GM18520 (cell line): Measurements from ENCODE around the gene KDM1A.

Source experiments
- ATAC-seq: cut with Tn5 transposase; IDR thresholded peaks from one replicate; pipeline ENCODE4 v1.9.1; 2021; ENCODE audit not compliant: unreplicated experiment

KDM1A gene

GRCh38 chr1:23103001-23103889 is 84.0 kb downstream of the KDM1A start:
- no peak for ATAC-seq

DNA sequence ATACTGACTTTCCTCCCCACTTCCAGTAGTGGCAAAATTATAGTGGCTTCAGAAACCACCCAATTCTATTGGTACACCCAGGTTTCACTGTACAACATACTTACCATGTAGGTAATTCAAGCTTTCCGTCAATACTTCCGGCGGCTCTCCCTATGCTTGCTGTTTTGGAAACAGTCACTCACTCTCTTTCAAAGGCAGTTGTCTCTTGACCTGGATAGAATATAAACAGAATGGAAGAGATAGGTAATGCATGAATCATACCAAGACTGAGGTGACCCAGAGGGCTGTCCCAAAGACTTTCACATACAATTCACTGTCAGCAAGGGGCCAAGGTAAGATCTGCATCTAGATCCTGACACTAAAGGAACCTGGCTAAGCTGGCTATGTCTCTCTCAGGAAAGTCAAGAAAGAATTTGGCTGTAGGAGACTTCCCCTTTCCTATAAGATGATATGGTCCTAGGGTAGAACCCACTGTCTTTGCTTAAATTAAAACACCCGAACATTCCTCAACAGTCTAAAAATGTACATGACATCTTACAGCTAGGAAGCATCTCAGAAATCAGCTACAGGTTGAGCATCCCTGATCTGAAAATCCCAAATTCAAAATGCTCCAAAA is 89.8 kb downstream of the KDM1A start:
- ATAC-seq = no peak

DNA sequence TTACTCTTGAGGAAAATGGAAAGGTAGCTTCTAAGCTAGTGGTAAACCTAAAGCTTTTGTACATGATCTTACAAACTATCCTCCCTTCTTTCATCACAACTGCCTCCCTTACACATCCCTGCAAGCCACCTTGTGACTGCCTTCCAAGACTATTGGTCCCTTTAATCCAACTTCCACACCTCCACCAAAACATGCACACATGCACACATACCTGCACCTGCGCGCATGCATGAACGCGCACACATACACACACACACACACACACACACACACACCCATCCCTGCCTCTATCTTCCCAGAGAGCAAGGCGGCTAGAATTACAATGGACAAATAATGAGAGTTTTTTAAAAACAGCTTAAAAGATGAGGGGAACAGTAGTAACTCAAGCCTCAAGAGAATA is 91.1 kb downstream of the KDM1A start:
- no peak for ATAC-seq

DNA sequence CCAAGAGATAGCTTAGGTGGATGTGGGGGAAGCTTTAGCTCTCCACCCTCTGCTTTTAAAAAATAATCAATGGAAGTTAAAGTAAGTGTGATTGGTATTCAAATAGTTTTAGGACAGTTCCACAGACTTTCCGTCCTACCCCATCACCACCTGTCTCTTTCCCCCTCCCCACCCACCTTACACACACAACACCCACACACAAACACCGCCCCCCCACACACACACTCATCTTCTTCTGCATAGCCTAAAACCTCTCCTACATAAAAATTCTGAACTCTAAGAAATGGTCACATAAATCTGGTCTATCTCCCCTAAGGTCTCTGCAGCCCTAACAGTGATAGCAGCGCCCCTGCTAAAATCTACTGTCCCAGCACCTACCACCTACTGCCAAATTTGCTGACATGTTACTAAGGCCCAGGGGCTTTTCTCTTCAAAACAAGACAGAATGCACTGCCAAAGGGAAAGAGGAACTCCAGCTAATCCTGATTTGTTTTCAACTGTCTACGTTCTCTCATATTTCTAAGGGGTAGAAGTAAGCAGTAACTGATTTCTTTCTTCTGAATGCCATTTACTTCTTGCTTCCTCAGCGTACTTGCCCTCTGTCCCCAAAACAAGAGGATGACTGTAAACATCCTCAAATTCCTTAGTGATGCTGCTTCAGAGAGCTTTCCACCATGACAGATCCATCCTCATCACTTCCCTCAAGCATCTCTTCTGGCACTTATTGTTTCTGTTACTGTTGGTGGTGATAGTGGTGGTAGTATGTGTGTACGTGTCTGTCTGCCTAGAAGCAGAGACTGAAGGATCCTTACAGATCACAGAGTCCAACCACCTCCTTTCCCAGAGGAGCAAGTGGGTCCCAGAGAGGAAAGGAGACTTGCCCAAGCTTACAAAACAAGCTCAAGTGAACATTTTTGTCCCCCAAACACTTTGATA is 92.6 kb downstream of the KDM1A start:
- ATAC-seq = no peak

DNA sequence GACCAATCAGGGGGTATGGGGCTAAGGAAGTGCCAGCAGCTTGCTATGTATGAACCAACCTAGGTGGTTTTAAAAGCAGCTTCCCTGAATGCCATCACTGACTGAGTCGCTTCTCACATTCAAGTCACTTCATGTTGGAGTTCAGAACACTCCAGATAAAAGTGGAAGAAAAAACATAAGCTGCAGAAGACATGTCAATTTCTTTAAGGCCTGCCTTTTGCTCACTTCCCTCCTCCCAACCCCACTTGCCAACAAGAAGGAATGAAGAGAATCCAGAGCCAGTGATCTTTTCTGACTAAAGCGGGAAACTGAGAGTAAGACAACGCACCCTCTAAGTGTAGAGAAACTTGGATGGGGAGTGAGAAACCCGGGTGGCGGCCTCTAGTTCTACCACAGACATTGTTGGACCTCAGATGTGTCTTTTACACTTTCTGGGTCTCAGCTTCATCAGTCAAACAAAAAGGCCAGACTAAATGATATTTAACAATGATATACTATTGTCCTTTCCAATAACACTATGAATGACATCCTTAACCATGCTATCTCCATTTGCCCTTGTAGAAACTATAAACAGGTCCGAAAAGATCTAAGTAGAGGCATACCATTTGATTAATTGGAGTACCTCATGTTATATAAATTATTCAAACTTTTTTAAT is 95.3 kb downstream of the KDM1A start:
- no peak for ATAC-seq

DNA sequence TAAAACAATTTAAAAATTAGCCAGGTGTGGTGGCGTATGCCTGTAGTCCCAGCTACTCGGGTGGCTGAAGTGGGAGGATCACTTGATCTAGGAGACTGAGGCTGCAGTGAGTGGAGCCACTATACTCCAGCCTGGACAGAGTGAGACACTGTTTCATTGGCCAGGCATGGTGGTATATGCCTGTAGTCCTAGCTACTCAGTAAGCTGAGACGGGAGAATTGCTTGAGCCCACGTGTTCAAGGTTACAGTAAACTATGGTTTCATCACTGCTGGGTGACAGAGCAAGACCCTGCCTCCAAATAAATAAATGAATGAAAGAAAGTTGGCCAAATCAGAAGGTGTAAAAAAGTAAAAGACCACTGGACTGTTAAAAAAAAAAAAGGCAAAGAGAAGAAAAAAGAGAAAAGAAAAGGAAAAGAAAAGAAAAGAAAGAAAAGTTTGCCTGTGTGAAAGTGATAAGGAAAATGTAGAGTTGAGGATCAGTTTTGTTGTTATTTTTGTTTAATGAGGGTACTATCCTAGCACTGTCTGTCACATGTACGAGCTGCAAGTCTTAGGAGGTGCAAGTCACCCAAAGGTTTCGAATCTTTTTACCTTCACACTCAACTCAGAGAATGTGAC is 97.1 kb downstream of the KDM1A start:
- no peak for ATAC-seq

DNA sequence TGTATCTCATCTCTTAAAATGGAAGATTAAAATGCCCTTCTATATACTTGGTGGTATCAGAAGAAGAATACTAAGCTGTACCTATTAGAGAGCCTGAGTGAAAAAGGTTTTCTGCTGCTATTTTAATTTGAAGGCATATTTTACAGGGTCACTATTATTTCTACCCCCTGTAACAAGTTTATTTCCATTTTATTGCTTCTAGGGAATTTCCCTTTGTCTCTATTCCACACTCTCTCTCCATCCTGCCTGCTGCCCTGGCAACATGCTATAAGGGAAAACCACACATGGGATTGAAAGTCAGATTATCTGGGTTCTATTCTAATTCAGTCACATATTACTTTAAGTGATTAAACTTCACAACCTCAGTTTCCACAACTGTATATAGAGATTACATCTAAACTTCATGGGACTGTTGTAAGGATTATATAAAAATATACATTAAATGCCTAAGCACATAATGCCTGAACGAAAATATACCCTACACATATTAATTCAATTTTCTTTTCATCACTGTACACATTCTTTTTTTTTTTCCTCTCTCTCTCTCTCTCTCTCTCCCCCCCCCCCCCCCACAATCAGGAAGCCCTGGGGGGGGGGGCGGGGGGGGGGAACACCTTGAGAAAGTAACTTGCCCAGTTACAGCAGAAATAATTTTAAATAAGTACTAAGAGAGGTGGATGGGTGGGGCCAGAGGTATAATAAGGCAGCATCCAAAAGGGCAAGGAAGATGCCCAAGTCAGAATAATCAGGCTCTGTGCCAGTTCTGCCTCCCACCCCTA is 97.8 kb downstream of the KDM1A start:
- no peak for ATAC-seq

GRCh38 chr1:23118407-23118806 is 99.1 kb downstream of the KDM1A start:
- ATAC-seq = no peak

GRCh38 chr1:23118957-23119792 is 99.9 kb downstream of the KDM1A start:
- ATAC-seq = no peak

- ATAC-seq = no peak
These were observed 101.1 kb downstream of the KDM1A start for GRCh38 chr1:23120383-23120782.

DNA sequence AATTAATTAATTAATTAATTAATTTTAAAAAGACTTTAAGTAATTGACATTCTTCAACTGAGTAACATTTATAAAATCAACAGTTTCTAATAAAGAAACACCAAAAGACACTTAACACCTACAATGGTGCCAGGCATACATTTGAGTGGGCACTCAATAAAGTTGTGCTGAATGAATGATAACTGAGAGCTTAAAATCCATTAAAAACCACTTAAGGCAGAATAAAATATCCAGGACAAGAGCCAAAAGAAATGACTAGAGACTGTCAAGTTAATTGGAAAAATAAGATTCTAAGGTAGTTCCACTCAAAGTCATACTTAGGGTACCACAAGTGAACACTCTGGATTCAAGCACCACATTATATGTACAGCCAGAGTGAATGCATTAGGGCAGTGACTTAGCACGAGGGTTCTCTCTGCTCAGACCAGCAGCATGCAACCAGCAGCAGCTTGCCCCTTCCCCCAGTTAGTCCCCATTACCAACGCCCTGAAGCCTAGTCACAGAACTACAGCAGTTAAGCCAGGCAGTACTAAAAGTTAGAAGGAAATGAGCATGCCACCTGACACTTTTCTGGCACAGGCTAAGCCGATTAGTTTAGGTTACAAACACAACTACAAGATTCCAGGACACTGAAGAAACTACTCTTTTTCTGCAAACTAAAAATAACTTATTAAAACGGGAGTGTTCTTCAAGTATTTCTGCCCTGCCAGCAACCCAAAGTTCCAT is 102.9 kb downstream of the KDM1A start:
- no peak for ATAC-seq

DNA sequence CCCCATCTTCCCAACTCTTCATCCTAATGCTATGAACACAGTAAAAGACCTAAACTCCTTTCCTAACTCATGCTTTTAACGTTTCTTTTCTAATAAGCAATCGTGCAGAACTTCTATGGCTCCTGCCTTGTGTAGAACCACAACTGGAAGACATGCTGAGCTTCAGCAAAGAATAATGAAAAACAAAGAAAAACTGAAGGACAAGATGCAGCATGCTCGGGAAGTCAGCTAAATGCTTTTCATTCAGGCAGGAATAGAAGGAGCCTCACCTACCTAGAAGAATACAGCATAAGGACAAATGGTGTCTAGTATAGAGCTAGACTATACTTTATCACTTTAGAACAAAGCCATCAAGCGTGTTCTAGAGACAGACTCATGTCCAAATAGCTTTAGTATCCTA is 103.5 kb downstream of the KDM1A start:
- ATAC-seq = no peak

GRCh38 chr1:23123528-23123927 is 104.3 kb downstream of the KDM1A start:
- no peak for ATAC-seq

DNA sequence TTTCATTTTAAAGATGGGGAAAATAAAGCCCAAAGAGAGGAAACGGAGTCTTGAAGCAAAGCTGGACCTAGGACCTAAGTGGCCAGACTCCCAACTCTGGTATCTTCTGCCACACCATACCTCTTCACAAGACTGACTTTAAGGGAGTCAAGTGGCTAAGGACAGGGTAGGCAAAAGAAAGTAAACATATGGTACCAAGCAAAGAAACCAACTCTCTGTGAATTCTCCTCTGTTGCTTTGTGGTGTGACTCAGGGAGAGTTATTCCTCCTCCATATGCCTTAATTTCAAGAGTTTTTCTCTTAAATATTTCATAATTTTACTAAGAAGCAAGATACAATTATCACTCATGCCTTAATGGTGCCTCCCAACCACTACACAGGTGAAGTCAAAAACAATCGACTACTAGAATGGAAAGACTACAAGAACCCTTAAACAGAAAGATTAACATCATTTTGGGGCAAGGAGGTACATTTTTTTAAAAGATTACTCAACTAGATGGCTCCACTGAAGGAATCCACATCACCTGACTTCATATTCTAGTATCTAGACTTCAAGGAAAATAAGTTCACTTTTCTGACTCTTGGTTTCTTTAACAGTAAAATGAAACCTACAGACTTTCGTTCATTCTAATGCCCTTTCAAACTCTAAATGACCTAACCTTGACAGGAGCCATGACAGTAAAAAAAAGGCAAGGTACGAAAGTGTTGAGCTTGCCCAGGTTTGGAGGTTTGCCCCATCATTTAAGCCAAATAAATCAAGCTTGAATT is 105.2 kb downstream of the KDM1A start:
- ATAC-seq = no peak

DNA sequence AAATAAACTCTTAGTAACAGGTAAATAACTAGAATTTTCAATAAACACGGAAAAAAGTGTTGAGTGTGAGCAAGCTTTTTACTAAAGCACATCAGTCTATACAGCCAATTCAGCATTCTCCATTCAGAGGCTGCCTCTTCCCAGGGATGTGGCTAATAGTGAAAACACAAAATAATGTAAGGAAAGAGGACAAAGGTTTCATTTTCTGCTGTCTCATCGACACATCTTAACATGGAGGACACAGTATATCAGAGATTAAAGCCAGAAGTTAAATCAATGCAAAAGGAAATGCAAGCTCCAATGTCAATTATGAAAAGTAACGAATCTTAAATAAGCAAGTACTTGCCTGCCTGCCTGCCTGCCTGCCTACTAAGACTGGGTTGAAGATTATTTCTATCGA is 106.2 kb downstream of the KDM1A start:
- ATAC-seq = no peak

DNA sequence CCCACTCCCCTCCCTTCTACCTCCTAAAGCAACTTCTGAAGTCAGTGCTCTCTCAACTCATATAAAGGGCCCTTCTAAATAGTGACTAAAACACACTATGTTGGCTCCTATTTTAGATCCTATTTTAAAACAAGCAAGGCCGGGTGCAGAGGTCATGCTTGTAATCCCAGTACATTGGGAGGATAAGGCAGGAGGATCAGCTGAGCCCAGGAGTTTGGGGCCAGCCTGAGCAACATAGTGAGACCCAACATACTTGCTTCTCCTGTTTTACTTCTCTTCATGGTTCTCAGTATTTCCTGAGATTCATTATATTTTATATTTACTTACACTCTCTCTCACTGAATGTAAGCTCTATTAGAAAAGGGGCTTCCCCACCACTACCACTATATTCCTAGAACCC is 106.9 kb downstream of the KDM1A start:
- ATAC-seq = no peak

DNA sequence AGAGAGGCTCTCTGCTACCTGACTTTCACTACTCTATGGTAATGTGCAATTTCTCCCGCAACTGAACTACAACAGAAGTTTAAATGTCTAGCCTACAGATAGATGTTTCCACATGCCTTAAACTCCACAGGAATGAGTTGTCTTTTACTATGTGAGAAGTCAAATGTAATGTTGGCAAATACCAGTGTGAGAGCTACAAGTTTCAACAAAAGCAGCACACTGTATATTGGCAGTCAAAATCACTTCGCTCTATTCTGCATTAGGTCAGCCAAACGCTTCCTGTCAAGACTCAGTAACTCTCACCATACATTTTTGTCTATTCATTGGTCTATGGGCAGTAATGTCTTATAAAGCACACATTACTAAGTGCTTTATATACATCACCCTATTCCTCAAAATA is 107.5 kb downstream of the KDM1A start:
- no peak for ATAC-seq

- no peak for ATAC-seq
These were observed 110.6 kb downstream of the KDM1A start for GRCh38 chr1:23129846-23130245.
